HPDE6-E6E7 (cell line): ENCODE results near the gene RPTOR.
A peak's percentile ranks its signal among the peaks of the same experiment; 100 is the strongest.
"Not testable (repeated sequence)": the region's sequence is repeated elsewhere in the genome, so short reads cannot be mapped to it uniquely, and the experiment has no call there.

Source experiments
- DNase-seq: peaks from one replicate; pipeline ENCODE4 v3.0.0; 2011; ENCODE audit warnings: missing footprints; ENCODE audit errors: extremely low spot score

RPTOR gene

DNA sequence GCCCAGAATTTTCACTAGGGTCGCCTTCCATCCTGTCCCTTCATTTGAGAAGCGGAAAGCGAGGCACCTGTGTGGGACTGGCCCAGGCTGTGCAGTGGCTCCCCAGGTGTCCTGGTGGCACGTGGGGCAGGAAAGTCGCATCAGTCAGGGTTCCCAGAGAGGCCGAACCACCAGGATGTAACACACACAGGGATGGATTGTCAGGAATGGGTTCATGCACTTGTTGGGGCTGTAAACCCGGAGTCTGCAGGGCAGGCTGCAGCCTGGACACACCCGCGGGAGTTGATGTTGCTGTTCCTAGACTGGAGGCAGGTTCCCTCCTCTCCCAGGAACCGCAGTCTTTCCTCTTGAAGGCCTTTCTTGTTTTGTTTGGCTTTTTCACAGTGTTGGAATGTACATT, 30.7 kb upstream of the RPTOR start:
- no peak for DNase-seq

DNA sequence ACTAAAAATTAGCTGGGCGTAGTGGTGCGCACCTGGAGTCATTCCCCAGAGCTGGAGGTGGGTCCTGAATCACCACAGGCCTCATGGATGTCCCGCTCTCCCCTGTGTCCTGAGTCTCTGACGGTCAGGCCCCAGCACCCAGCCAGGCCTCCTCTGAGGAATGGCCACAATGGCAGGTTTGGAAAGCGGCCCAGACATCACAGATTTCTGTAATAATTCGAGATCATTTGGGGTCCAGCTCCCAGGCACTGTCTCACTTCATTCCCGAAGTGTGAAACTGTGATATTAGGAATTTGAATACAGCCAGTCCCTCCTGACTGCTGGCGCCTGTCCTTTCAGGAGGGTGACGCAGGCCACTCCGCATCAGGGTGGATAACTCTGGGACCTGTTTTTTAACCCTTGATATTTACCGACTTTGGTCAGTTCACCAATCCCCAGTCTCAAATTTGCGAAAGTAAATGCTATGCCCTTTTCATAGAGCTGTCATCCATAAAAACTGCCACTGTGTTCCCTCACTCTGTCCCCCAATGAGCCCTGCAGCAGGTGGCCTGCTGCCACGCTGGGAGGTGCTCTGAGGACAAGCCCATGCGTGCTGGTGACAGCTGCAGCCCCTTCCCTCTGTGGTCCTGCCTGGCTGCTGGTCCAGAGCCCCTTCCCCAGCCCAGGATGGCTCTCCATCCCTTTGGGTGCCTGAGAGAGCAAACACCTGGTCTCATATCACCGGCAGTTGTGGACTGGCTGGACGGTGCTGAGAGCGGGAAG, 28.3 kb upstream of the RPTOR start:
- no peak for DNase-seq

DNA sequence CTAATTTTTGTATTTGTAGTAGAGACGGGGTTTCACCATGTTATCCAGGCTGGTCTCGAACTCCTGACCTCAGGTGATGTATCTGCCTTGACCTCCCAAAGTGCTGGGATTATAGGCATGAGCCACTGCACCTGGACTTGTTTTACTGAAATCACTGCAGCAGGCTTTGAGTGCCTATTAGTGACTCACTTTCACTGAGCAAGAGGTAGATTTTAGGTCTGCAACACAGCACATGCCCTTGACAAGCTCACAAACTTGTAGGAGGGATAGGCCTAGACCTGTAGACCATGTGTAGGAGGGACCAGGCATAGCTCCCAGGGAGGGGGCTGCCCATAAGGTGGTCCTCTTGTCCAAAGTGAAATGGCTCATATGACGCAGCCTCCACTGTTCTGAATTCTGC, 27.0 kb upstream of the RPTOR start:
- no peak for DNase-seq

DNA sequence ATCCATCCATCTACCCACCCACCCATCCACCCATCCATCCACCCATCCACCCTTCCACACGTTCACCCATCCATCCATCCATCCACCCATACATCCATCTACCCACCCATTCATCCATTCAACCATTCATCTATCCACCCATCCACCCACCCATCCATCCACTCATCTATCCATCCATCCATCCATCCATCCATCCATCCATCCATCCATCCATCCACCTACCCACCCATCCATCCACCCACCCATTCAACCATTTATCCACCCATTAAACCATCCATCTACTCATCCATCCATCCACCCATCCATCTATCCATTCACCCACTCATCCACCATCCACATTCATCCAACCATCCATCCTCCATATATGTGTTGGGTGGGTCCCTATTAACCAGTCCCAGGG, 26.2 kb upstream of the RPTOR start:
- DNase-seq = no peak

DNA sequence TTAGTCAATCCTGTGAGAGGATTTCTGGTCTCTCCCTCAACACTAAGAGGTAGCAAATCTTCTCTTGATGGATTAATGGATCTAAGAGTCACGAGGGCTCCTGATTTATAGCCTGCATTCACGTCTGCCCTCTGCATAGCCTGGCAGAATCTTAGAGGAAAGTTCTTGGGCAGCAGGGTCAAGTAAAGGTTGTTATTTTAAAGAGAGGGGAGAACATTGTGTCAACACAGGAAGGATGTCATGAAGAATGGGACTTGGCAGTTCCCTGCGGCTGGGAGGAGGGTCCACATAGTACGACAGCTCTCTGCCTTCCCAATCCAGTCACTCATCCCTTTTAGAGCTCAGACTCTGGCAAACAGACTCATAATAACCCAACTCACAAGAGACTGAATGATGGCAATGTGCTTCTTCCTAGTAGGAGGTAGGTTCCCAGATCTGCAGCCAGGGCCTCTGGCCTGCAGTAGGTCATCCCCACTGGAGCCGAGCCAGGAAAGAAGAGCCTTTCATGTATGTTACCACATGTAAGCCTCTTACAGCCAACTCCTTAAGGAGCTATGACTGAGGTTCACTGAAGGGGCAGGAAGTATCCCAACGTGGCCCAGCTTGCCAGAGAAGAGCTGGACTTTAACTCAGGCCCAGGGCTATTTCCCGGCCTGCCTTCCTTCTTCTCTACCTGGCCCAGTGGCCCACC, 25.4 kb upstream of the RPTOR start:
- DNase-seq = no peak

DNA sequence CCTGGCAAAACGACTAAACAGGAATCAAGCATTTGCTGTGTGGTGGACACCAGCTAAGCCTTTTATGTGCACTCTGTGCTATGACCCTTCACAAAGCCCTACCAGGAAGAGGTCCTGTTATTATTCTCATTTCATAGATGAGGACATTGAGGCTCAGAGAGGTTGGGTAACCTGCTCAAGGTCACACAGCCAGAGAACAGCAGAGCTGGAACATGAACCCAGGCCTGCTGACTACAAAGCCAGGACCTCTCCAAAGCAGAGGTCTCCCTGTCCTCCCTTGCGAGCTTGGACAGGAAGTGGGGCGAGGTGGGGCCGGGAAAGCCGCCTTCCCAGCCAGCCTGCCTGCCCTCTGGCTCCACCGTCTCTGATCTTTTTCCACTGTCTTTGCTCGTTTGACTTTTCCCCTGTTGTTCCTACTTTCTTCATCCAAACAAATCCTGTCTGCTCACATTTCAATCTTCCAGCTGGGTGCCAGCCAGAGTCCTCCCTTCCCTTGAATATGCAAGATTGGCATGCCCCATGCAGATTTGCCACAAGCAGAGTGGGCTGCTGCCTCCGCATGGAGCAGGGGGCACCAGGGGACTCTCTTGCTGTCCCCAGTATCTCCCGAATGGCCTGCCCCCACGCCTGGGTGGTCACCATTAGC, 23.7 kb upstream of the RPTOR start:
- no peak for DNase-seq

DNA sequence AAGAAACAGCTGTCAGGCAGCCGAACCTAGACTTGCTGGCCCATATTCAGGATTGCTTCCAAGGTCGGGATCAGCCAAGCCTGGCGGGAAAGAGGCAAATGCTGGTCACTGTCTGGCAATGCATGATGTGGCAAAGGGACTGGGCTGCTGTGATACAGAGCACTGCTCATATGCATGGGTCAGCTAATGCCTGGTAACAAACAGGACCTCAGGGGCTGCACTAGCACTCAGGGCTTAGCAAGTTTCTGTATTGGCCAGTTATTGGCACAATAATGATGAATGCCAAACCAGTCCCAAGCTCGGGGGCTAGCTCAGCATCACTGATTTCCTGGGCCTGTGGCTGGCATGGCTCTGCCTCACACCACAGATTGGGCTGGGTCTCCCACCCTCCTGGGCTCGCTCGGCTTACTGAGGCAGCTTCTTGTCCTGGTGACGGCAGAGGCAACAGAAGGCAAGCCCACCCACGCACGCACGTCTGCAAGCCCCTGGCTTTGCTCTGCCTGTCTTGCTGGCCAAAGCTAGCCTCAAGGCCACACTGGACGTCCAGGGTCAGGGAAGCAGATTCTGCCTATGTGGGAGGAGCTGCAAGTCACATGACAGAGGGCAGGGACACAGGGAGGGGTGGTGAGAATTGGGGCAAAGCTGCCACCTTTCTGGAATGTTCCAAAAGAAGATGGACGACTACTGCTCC, 21.4 kb upstream of the RPTOR start:
- no peak for DNase-seq

DNA sequence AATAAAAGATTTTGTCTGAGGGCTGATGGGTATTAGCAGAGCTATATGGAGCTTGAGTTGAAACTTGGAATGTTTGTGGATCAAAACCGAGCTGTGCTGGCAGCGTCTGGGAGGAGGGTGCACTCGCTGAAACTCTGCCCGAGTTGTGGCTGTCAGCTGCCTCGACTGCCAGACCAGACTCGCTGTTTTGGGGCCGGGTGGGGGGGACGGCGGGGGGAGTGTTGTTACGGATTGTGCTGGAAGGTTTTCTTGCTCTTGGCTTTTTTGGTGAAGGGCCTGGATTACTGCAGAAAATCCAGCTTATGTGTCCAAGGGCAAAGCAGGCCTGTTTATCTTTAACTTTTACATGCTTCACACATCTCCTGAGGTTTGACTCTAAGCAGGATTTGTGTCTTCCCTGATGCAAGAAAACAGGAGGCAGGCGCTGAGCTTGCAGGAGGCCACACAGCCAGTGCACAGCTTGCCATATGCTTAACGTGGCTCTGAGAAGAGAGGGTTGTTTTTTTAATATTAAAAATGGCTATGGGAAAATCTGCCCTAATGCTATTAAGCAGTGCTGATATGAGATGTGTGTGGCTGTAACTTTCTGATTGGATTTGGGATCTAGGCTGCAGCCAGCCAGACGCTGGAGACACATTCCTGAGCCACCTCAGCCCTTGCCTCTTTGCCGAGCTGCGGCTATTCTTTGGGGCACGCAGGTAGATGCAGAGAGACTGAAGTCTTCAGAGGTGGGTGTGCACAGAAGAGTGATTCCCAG, 20.5 kb upstream of the RPTOR start:
- no peak for DNase-seq

DNA sequence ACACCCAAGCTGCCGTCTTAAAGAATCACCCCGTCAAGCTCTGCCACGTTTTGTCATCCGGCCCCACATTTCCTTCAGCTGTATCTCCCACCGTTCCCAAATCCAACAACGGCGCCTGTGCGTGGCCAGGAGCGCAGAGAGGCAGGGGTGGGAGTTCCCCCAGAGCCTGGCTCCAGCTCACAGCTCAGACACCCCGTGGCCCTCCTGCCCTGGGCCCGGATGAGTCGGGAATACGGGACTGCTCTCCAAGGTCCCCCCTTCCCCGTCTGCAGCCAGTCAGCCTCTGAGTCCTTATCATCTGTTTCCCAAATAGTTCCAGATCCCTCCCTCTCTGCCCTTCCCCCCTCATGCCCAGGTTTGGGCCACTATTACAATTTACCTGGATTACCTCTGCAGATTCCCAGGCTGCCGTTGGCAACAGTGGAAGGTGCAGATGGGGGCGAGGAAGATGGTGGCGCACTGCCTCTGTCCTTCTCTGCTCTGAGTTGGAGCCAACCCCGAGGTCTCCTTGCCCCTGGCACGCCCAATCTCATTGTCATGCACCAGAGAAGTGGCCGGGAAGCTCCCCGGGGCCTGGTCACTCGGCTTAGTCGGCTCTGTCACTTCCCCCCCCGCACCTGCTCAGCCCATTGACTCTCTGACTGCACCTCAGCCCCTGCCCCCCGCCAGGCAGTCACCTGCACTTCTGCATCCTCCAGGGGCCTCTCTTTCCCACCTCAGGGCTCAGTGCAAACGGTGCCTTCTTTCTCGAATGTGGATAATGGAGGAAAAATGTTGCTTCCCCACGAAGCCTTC, 18.3 kb upstream of the RPTOR start:
- DNase-seq = no peak

DNA sequence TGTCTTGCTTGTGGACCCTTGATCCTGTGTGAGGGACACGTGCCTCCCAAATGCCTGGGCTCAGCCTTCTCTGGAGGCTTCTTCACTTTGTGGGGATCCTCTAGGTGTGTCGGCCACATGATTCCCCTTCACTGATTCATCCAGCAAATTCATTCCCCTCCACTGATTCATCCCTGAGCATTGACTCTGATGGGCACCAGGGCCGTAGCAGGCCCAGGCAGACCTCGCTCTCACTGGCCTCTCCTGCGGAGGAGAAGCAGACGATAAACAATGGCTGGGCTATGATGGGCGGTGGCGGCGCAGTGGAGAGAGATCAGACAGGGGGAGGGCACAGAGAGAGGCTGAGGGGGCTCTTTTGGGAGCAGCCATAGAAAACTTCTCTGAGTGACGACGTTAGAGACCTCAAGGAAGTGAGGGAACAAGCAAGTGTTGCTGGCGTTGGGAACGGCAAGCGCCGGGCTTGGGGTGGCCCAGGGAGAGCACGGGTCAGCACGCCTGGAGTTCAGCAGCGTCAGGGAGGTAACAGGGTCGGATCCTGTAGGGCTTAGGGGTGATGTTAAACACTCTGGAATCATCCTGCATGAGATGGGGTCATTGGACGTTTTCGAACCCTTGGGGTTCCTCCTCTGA, 17.5 kb upstream of the RPTOR start:
- peak; percentile 93 for DNase-seq

DNA sequence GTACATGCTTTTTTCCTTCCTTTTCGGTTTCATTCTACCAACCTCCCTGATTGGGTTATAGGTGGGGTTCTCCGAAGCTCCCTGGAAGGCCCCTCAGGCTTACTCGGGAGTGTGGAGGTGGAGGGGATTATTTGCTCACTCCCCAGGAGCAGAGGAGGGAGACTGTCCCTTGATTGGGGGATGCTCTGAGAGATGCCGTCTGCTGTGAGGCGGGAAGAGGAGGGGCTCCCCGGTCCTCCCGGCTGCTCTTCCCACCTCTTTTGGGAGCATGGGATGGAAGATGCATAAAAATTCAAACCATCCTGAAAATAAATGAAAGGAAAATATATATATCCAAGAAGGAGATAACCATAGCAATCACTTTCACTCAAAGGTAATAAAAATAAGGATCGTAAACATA, 16.1 kb upstream of the RPTOR start:
- no peak for DNase-seq

DNA sequence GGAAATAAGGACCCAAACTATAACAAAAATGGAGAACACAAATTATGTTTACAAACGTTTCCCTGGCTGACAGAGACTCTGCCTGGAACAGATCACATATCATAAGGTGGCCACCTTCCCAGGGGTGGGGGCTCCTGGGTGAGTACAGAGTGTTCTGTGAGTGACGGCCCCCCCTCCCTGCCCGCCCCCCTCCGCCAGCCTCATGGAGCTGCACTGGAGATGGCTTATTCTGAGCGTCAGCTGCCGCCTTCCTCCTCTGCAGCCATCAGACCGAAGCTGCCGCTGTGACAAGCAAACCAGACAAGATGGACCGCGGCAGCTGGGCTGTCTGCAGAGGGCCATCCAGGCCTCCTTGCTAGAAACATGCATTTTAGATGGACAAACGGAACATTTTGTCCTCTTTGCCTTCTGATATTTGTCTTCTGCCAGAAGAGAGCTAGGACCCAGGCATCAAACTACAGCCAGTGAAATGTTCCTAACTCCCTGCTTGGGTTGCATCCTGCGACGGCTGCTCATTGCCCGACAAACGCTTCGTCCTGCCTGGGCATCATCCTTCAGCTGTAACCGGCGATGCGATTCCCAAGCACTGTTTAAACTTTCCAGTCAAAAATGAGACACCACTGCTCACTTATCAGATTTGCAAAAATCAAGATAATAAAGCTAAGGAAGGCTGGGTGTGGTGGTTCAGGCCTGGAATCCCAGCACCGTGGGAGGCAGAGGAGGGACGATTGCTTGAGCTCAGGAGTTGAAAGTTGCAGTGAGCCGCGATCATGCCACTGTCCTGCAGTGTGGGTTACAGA, 15.3 kb upstream of the RPTOR start:
- no peak for DNase-seq

DNA sequence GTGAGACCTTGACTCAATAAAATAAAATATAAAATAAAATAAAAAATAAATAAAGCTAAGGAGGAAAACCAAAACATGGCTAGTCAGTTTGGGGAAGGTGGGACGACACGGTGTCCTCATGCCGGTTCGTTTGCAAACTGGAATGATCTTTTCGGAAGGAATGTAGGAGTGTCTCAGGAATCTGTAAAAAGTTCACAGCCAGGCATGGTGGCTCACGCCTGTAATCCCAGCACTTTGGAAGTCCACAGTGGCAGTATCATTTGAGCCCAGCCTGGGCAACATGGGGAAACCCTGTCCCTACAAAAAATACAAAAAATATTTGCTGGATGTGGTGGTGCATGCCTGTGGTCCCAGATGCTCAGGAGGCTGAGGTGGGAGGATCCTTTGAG, 14.7 kb upstream of the RPTOR start:
- DNase-seq = no peak

DNA sequence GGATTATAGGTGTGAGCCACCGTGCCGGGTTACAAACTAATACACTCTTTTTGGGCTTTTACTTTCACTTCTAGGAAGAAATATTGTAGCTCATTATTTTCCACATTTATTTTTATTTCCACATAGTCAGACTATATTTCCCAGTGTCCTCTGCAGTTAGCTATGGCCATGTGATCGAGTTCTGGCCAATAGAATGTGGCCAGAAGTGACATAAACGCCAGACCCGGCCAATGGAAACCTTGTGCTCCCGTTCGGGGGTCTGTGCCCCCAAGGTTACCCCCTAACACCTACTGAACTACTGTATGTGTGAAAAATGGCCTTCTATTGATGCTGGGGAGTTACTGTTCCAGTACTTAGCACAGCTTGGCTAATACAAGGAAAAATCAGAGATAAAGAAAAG, 13.2 kb upstream of the RPTOR start:
- no peak for DNase-seq

DNA sequence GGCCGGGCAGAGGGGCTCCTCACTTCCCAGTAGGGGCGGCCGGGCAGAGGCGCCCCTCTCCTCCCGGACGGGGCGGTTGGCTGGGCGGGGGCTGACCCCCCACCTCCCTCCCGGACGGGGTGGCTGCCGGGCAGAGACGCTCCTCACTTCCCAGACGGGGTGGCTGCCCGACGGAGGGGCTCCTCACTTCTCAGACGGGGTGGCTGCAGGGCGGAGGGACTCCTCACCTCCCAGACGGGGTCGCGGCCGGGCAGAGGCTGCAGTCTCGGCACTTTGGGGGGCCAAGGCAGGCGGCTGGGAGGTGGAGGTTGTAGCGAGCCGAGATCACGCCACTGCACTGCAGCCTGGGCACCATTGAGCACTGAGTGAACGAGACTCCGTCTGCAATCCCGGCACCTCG, 7.3 kb upstream of the RPTOR start:
- DNase-seq = not testable (repeated sequence)

DNA sequence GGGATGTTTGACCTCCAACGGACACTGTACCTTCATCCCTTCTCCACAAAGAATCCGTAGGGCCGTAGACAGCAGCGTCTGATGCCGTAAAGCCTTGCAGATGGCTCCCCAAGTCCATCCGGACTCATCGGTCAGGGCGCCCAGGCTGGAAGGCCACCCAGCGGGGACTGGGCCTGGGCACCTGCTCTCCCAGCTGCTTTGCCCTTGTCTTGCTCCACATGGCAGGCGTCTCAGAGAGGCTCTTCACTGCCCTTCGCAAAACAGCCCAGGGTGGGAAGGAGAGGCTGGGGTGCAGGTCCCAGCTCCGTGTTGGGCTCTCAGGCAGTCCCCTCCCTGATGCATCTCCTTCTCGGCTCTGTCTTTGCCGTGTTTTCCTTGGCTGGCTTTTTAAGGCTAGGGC, 6.2 kb upstream of the RPTOR start:
- no peak for DNase-seq

DNA sequence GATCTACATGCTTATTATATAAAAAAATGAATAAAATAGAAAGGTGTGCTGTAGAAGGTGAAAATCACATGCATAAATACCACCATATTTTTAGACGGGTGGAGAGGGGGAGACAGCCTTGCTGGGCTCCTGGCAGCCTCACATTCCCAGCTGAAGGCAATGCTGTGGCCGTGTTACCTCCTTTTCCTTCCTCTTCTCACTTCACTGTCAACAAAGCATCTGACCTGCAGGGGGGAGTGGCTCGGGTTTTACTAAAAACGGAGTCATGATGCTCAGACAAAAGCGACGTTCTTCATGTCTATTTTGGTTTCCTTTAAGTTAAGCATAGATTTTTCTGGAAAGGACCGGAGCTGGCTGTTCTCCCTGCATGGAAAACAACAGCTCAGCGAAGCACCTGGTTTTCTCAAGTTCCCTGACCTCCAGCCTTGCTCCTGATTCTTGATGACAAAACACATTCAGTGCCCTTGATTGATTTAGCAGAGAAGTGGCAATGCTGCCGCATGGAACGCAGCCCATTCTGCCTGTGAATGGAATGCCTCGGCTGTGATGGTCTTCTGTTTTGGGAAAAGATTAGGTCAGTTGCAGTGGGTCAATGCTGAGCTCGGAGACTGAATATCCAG, 5.5 kb upstream of the RPTOR start:
- DNase-seq = no peak

DNA sequence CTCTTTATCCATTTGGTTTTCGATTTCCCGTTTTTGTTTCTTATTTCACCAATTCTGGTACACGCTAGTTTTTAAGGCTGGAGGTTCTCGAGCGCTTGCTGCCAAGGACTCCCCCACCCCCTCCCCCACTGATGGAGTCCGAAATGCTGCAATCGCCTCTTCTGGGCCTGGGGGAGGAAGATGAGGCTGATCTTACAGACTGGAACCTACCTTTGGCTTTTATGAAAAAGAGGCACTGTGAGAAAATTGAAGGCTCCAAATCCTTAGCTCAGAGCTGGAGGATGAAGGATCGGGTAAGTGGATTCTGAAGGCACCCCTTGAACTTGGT, 825 bp downstream of the RPTOR start:
- DNase-seq = no peak

DNA sequence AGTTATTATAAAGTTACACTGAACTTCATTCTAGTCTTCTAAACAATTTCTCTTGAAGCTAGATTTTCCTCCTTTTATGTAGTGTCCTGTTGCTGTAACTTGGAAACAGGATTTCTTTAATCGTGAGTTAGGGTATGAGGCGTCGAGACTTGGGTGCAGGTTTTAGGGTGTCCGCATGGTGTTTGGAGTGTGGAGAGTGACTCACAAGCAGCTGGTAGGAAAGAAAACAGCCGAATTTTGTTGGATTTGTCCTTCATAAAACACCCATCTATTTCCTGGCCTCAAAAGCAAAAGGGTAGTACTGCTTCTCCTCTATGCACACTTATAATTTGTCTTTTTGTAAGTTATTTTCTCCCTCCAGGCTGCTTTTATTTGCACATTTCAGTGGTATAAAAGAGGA, 1.6 kb downstream of the RPTOR start:
- no peak for DNase-seq
